ENCODE measurements around the gene AHI1.
"Not testable (repeated sequence)": the region's sequence is repeated elsewhere in the genome, so short reads cannot be mapped to it uniquely, and the experiment has no call there.

The AHI1 gene

GRCh38 chr6:135383766-135384165, 113.8 kb downstream of the AHI1 start:
- no peak for DNase-seq

GRCh38 chr6:135383301-135383700, 114.2 kb downstream of the AHI1 start:
- DNase-seq, result no peak

- no peak for DNase-seq
Observed at GRCh38 chr6:135382182-135382628, 115.3 kb downstream of the AHI1 start.

- DNase-seq, result no peak
Observed at GRCh38 chr6:135380793-135381192, 116.7 kb downstream of the AHI1 start.

- no peak for DNase-seq
Observed at GRCh38 chr6:135379647-135380046, 117.9 kb downstream of the AHI1 start.

- no peak for DNase-seq
Observed at GRCh38 chr6:135372758-135373157, 124.8 kb downstream of the AHI1 start.

- DNase-seq, result not testable (repeated sequence)
Observed at GRCh38 chr6:135363622-135364021, 133.9 kb downstream of the AHI1 start.

- no peak for DNase-seq
Observed at GRCh38 chr6:135362124-135362523, 135.4 kb downstream of the AHI1 start.

- DNase-seq, result no peak
Observed at GRCh38 chr6:135360222-135360621, 137.3 kb downstream of the AHI1 start.

- DNase-seq, result no peak
Observed at GRCh38 chr6:135358985-135359384, 138.6 kb downstream of the AHI1 start.

- no peak for DNase-seq
Observed at GRCh38 chr6:135358251-135358821, 139.2 kb downstream of the AHI1 start.

- no peak for DNase-seq
Observed at GRCh38 chr6:135354407-135354806, 143.1 kb downstream of the AHI1 start.

GRCh38 chr6:135353113-135353512, 144.4 kb downstream of the AHI1 start:
- DNase-seq, result no peak

GRCh38 chr6:135351635-135352034, 145.9 kb downstream of the AHI1 start:
- no peak for DNase-seq

- DNase-seq, result no peak
Observed at GRCh38 chr6:135347887-135348286, 149.7 kb downstream of the AHI1 start.

- DNase-seq, result no peak
Observed at GRCh38 chr6:135346747-135347146, 150.8 kb downstream of the AHI1 start.

GRCh38 chr6:135344526-135344925, 153.0 kb downstream of the AHI1 start:
- DNase-seq, result no peak

GRCh38 chr6:135339920-135340319, 157.6 kb downstream of the AHI1 start:
- DNase-seq, result not testable (repeated sequence)

- DNase-seq, result no peak
Observed at GRCh38 chr6:135334169-135334568, 163.4 kb downstream of the AHI1 start.

GRCh38 chr6:135331002-135331401, 166.5 kb downstream of the AHI1 start:
- DNase-seq, result no peak

GRCh38 chr6:135329851-135330803, 167.4 kb downstream of the AHI1 start:
- no peak for DNase-seq

GRCh38 chr6:135328136-135328535, 169.4 kb downstream of the AHI1 start:
- no peak for DNase-seq

- no peak for DNase-seq
Observed at GRCh38 chr6:135325624-135326424, 171.7 kb downstream of the AHI1 start.

Data from SIG-M5 (cell line).